ENCODE measurements around the gene ATP11A. TPM values are rescaled to one million over a fixed set of nuclear protein-coding genes. Genes with fewer than 3 reads are reported as not detected.

The ATP11A gene
- total RNA-seq, 1 donor from 2014 or later: 211 TPM

- Mint-ChIP-seq H3K36me3 (ENCODE audit: low read depth, unreplicated experiment) (peaks cover 8% of the 10 kb centered on the region), H3K4me1 (ENCODE audit: unreplicated experiment) (peaks cover 29% of the 10 kb centered on the region), H3K9me3 (ENCODE audit: unreplicated experiment) (no peaks in the 10 kb centered on the region), H3K27me3 (ENCODE audit: unreplicated experiment) (peaks cover 3% of the 10 kb centered on the region), H3K27ac (ENCODE audit: unreplicated experiment) (no peak overlapping the region), H3K4me3 (ENCODE audit: unreplicated experiment) (no peak overlapping the region)
- no peak for DNase-seq (ENCODE audit: low spot score)
- no peak for TF ChIP-seq CTCF (IDR thresholded peaks at IDR 0.05; ENCODE audit: unreplicated experiment)
Observed at GRCh38 chr13:112728375-112729126, 38.7 kb downstream of the ATP11A start.

GRCh38 chr13:112729408-112729807 lies 39.6 kb downstream of the ATP11A start:
- Mint-ChIP-seq H3K4me1 (ENCODE audit: unreplicated experiment) (peaks cover 34% of the 10 kb centered on the region), H3K4me3 (ENCODE audit: unreplicated experiment) (no peak overlapping the region), H3K36me3 (ENCODE audit: low read depth, unreplicated experiment) (peaks cover 8% of the 10 kb centered on the region), H3K27ac (ENCODE audit: unreplicated experiment) (peak overlapping the region; percentile 52), H3K27me3 (ENCODE audit: unreplicated experiment) (peaks cover 3% of the 10 kb centered on the region), H3K9me3 (ENCODE audit: unreplicated experiment) (no peaks in the 10 kb centered on the region)
- no peak for TF ChIP-seq CTCF (IDR thresholded peaks at IDR 0.05; ENCODE audit: unreplicated experiment)
- no peak for DNase-seq (ENCODE audit: low spot score)

- peaks cover 3% of the 10 kb centered on the region for H3K27me3 Mint-ChIP-seq (ENCODE audit: unreplicated experiment)
- H3K36me3 Mint-ChIP-seq (ENCODE audit: low read depth, unreplicated experiment): peaks cover 8% of the 10 kb centered on the region
- TF ChIP-seq CTCF (IDR thresholded peaks at IDR 0.05; ENCODE audit: unreplicated experiment): no peak
- no peak for DNase-seq (ENCODE audit: low spot score)
- H3K4me3 Mint-ChIP-seq (ENCODE audit: unreplicated experiment): no peak overlapping the region
- H3K9me3 Mint-ChIP-seq (ENCODE audit: unreplicated experiment): no peaks in the 10 kb centered on the region
- H3K4me1 Mint-ChIP-seq (ENCODE audit: unreplicated experiment): peaks cover 40% of the 10 kb centered on the region
- no peak overlapping the region for H3K27ac Mint-ChIP-seq (ENCODE audit: unreplicated experiment)
Observed at GRCh38 chr13:112730157-112730671, 40.4 kb downstream of the ATP11A start.

- Mint-ChIP-seq H3K4me1 (ENCODE audit: unreplicated experiment) (peaks cover 39% of the 10 kb centered on the region), H3K27ac (ENCODE audit: unreplicated experiment) (peak overlapping the region; percentile 22)
Observed at GRCh38 chr13:112731667-112732616, 42.1 kb downstream of the ATP11A start.

More at GRCh38 chr13:112731667-112732616, 42.1 kb downstream of the ATP11A start:
- no peak overlapping the region for H3K4me3 Mint-ChIP-seq (ENCODE audit: unreplicated experiment)
- no peak for DNase-seq (ENCODE audit: low spot score)
- TF ChIP-seq CTCF (IDR thresholded peaks at IDR 0.05; ENCODE audit: unreplicated experiment): no peak
- peaks cover 10% of the 10 kb centered on the region for H3K36me3 Mint-ChIP-seq (ENCODE audit: low read depth, unreplicated experiment)
- no peaks in the 10 kb centered on the region for H3K9me3 Mint-ChIP-seq (ENCODE audit: unreplicated experiment)
- H3K27me3 Mint-ChIP-seq (ENCODE audit: unreplicated experiment): peaks cover 4% of the 10 kb centered on the region

Measured in endothelial cell (in vitro differentiated cells).